PC-9 (cell line): ENCODE results near the gene SULT4A1.

Experiments used
- EZH2 ChIP-seq: fragments of 200-600 bp; sonication (generic); IDR thresholded peaks from 2 replicates; pipeline ENCODE4 v1.8.0; 2017; ENCODE audit warnings: antibody characterized with exemption, low read depth
- TF ChIP-seq, protein P1 (sequence below): fragments of 200-600 bp; sonication (generic); conservative IDR thresholded peaks from 2 replicates; pipeline ENCODE4 v1.6.1; 2017; ENCODE audit warnings: mixed run types, antibody characterized with exemption, mild to moderate bottlenecking, moderate library complexity

DNA sequence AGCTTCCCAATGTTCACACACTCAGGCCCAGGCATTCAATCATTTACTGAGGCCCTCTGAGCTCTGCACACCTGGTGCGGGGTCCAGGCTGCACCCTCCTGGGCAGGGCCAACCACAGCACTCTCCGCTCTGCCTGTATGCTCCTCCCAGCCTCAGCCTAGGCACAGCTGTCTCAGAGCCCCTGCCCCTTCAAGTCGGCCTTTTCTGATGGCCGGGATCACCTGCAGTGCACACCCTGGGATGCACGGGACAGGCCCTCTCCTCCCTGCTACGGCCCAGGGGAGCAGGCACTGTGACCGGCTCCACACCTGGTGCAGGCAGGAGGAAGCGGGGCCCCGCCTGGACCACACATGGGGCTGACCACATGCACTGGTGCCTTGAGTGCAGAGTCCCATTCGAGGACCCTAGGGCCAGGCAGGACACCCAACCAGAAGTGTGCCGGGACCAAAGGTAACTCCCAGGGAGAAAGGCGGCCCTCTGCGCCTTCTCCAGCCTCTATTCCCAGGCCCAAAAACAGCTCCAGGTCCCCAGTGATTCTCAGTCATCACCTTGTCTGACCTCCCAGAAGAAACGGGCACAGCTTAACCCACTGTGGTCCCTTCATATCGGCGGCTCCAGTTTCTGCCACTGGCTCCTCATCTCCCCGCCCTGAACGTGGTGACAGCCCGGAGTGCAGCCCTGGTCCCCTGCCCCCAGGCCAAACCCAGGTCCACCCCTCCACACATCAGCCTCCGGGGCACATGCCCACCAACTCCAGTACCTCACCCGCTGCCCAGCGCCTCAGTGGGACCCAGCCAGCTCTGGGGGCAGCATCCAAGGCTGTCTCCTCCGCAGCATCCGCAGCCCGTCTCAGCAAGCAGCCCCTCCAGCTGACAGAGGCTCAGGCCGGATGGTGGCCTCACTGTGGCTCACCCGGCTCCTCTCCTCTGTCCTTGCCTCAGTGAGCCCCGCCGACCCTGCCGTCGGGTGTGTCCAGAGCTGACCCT is 17.5 kb downstream of the SULT4A1 start:
- TF ChIP-seq, protein P1, sequence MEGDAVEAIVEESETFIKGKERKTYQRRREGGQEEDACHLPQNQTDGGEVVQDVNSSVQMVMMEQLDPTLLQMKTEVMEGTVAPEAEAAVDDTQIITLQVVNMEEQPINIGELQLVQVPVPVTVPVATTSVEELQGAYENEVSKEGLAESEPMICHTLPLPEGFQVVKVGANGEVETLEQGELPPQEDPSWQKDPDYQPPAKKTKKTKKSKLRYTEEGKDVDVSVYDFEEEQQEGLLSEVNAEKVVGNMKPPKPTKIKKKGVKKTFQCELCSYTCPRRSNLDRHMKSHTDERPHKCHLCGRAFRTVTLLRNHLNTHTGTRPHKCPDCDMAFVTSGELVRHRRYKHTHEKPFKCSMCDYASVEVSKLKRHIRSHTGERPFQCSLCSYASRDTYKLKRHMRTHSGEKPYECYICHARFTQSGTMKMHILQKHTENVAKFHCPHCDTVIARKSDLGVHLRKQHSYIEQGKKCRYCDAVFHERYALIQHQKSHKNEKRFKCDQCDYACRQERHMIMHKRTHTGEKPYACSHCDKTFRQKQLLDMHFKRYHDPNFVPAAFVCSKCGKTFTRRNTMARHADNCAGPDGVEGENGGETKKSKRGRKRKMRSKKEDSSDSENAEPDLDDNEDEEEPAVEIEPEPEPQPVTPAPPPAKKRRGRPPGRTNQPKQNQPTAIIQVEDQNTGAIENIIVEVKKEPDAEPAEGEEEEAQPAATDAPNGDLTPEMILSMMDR: no peak
- TF ChIP-seq EZH2: no peak
